ENCODE results near the gene TTC39C.
"Not testable (repeated sequence)": the region's sequence is repeated elsewhere in the genome, so short reads cannot be mapped to it uniquely, and the experiment has no call there.

The TTC39C gene

DNA sequence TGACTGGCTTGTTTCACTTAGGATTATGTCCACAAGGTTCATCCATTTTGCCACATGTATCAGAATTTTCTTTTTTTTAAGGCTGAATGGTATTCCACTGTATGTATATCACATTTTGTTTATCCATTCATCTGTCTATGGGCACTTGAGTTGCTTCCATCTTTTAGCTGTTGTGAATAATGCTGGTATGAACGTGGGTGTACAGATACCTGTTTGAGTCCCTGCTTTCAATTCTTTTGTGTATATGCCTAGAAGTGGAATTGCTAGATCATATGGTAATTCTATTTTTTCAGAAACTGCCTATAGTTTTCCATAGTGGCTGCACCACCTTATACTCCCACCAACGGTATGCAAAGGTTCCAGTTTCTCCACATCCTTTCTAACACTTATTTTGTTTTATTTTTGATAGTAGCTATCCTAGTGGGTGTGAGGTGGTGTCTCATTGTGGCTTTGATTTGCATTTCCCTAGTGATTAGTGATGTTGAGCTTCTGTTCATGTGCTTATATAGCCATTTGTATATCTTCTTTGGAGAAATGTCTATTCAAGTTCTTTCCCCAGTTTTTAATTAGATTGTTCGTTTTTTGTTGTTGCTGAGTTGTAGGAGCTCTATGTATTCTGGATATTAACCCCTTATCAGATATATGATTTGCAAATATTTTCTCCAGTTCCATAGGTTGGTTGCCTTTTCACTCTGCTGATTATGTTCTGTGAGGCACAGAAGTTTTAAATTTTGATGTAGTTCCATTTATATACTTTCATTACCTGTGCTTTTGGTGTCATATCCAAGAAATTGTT is 40.7 kb downstream of the TTC39C start:
- no peak for DNase-seq

DNA sequence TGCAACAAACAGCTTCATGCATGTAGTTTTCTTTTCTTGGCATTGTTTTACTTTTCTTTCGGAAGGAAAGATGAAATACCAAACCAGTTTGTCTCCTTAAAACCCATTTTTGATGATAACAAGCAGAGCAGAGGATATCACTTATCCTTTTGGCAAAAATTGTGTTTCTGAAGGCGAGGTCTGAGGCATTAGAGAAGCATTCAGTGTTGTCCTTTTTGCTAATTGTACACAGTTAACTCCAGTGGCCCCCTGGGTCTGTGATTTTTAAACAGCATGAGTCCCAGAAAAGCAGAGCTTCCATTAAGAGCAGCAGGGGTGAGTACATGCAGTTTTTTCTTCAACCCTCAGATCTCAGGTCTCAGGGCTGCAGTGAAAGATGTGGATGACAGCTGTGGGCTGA is 41.3 kb downstream of the TTC39C start:
- DNase-seq: no peak

DNA sequence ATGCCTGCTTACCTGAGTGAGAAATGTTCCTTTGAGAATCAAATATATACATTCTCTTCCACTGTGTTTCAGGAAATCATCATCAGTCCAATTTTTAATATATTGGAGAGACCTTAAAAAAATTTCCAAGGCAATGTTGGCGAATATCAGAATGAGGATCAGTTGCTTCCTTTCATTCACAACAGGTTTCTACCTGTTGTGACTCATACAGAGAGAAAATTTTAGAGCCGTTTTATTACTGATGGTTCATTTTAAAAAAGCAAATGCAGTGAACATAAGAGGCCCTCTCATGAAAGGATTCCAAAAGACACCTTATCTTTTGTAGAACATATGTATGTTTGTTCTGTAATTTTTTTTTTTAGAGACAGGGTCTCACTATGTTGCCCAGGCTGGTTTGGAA is 42.0 kb downstream of the TTC39C start:
- DNase-seq: no peak

- DNase-seq: no peak
Measured at GRCh38 chr18:24057804-24058203, 43.2 kb downstream of the TTC39C start.

- DNase-seq: not testable (repeated sequence)
Measured at GRCh38 chr18:24059385-24059784, 44.8 kb downstream of the TTC39C start.

GRCh38 chr18:24060644-24061043 is 46.1 kb downstream of the TTC39C start:
- DNase-seq: no peak

- DNase-seq: no peak
Measured at GRCh38 chr18:24063121-24063731, 48.7 kb downstream of the TTC39C start.

DNA sequence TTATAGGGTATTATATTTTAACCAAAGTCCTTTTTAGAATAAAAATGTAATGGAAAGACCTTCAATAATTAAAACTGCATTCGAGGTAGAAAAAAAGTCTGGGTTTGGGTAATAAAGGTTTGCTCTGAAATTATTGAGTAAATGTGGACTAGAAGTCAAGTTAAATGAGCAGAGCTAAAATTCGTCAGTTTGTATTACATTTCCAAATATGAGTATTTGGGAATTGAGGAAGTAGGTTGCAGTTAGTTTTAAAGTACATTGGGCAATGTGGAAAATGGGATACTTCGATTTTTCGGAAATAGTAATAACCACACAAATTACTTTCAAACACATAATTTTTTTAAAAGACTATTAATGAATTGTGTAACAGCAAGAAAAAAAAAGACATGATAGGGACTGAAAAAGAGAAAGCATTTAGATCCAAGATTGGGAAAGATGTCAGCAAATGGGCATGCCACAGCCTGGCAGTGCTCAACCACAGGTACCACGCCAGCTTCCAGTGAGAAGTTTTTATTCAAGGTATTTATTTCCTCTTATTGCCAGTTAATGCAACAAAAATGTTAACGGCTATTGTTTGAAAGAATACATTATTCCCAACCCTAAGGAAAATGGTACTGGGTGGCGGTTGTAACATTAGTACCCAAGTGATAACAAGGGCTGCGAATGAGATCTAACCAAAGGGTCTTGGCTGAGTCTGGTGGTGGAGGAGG is 50.0 kb downstream of the TTC39C start:
- no peak for DNase-seq

DNA sequence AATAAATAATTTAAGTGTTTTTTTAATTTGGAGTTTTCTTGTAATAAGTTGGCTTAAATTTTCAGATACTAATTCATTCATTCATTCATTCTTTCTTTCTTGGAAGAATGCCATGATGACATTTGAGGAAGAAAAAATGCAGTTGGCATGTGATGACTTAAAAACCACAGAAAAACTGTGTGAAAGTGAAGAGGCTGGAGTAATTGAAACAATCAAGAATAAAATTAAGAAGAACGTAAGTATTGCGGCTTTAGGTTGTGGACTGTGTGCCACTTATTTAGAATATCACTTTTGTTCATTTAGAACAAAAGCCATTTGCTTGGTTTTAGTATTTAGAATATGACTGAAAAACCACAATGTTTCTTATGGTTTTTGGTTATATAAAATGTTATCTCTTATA is 51.4 kb downstream of the TTC39C start:
- DNase-seq: no peak

- DNase-seq: no peak
Measured at GRCh38 chr18:24068945-24069693, 54.6 kb downstream of the TTC39C start.

DNA sequence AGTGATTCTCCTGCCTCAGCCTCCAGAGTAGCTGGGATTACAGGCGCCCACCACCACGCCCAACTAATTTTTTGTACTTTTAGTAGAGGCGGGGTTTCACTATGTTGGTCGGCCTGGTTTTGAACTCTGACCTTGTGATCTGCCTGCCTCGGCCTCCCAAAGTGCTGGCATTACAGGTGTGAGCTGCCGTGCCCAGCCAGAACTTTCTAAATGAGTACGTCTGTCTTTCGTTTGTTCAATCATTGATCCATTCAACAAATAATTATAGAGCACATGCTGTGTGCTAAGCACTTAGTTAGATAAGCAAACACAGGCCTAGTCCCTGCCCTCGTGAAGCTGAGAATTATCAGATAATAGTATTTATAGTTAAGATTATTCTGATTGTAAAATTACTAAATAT is 56.5 kb downstream of the TTC39C start:
- no peak for DNase-seq

- DNase-seq: no peak
Measured at GRCh38 chr18:24071779-24072178, 57.2 kb downstream of the TTC39C start.

- DNase-seq: no peak
Measured at GRCh38 chr18:24072743-24073142, 58.2 kb downstream of the TTC39C start.

GRCh38 chr18:24073791-24074190 is 59.2 kb downstream of the TTC39C start:
- DNase-seq: no peak

DNA sequence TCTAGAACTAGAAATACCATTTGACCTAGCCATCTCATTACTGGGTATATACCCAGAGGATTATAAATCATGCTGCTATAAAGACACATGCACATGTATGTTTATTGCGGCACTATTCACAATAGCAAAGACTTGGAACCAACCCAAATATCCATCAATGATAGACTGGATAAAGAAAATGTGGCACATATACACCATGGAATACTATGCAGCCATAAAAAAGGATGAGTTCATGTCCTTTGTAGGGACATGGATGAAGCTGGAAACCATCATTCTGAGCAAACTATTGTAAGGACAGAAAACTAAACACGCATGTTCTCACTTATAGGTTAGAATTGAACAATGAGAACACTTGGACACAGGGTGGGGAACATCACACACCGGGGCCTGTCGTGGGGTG is 60.2 kb downstream of the TTC39C start:
- DNase-seq: not testable (repeated sequence)

- peak; percentile 35 for DNase-seq
Measured at GRCh38 chr18:24075767-24076597, 61.4 kb downstream of the TTC39C start.

DNA sequence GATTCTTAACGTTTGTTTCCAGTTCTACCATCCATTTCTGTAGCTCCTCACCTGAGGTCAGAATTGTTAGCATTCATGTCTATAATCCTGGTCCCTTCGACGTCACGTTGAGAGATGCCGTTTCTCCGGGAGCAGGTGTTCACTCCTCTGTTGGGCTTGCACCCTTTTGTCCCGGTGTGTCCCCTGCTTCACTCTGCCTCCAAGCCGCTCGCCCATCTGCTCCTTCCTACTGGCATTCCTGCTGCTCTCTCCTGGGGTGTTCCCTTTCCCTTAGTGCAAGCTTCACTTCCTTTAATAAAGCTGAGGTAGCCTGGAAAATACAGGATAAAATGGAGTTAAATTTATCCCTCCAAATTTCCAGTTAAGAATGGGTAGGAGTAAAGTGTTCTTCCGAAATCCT is 62.4 kb downstream of the TTC39C start:
- DNase-seq: no peak

DNA sequence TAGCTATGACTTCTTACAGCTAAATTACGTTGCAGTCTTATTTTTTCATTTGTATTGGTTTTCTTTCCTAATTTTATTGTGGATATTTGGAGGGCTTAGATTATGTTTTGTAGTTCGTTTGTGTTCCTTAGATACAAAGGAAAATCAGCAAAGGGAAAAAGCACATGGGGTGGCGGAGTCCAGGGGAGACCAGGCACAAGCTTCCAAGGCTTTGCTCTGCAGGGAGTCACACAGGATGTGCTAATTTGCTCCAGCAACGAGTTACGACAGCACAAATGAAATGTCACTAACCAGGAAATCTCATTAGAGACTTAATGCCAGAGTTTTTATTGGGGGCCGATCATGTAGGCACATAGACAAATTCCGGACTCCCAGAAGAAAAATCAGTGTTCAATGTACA is 63.8 kb downstream of the TTC39C start:
- DNase-seq: no peak

DNA sequence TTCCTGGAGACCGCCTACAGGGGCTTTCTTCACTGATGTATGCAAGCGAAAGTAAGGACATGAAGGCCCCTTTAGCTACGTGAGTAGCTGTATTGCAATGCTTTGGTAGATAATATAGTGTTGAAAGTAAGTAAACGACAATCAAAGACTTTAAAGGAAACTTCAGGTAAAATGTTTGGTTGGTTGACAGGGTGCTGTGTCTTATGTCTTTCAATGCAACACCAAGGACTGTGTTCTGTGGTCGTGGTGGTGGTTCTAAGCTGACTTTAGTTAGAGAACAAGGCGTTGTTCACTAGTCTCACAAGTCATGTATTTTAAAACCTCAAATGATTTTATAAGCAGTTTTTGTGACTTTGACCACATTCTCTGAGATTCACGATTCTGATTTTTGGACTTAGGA is 66.3 kb downstream of the TTC39C start:
- no peak for DNase-seq

DNA sequence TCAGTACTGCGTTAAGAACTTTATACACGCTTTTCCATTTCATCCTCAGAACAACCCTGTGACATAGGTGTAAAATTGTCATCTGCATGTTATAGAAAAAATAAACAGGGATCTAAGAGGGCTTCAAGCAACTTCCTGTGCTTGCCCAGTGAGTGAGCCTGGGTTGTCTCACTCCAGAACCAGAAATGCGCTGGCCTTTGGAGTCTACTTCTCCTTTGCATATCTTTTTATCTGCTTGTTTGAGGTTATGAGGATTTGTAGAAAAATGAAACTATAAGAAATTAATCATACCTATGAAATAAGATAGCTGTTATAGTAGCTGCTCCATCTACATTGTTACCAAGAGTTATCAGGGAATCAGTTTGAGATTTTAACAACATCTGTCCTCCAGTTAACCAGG is 69.0 kb downstream of the TTC39C start:
- no peak for DNase-seq

- no peak for DNase-seq
Measured at GRCh38 chr18:24086082-24086481, 71.5 kb downstream of the TTC39C start.

GRCh38 chr18:24089076-24089475 is 74.5 kb downstream of the TTC39C start:
- DNase-seq: no peak
